HepG2 (cell line): Measurements from ENCODE around the gene EMC10. TPM values are rescaled to one million over a fixed set of nuclear protein-coding genes. Genes with fewer than 3 reads are reported as not detected.

Source experiments
- ATM ChIP-seq: fragments of 450-650 bp; IDR thresholded peaks from 2 replicates; pipeline ENCODE4 v1.7.1; 2017; ENCODE audit warnings: mild to moderate bottlenecking, borderline replicate concordance
- CC2D1A ChIP-seq: sonication (generic); formaldehyde crosslinking; IDR thresholded peaks from 2 replicates; pipeline ENCODE4 v1.8.1; 2023; ENCODE audit warnings: mild to moderate bottlenecking, missing genetic modification reagents
- CEBPB ChIP-seq: IDR thresholded peaks from 2 replicates; pipeline ENCODE4 v1.6.1; 2011; ENCODE audit warnings: low read depth, low read length, improper control_type of control experiment, borderline replicate concordance
- CENPBD1 ChIP-seq: sonication (generic); formaldehyde crosslinking; IDR thresholded peaks from 2 replicates; pipeline ENCODE4 v1.8.0; 2022; ENCODE audit warnings: missing genetic modification reagents, low read depth, mild to moderate bottlenecking, borderline replicate concordance
- EP300 ChIP-seq, 3 experiments: sonication (generic) in 1 of 3; formaldehyde crosslinking in 1 of 3; IDR thresholded peaks; 2 replicates each; pipeline versions ENCODE4 v1.5.1 to v1.6.1; 2011 to 2020; ENCODE audit warnings: low read depth in 2 of 3, low read length in 2 of 3, borderline replicate concordance in 1 of 3, improper control_type of control experiment in 1 of 3, mild to moderate bottlenecking in 1 of 3, missing genetic modification reagents in 1 of 3, moderate library complexity in 1 of 3
- NRL ChIP-seq: sonication (generic); formaldehyde crosslinking; IDR thresholded peaks from 2 replicates; pipeline ENCODE4 v1.5.0; 2020; ENCODE audit warnings: missing genetic modification reagents, mild to moderate bottlenecking, moderate library complexity, borderline replicate concordance
- POLR2A ChIP-seq, 2 experiments: IDR thresholded peaks; 2 replicates each; pipeline ENCODE4 v1.6.1; 2011; ENCODE audit warnings: low read depth in 2 of 2, low read length in 2 of 2, mild to moderate bottlenecking in 1 of 2, moderate library complexity in 1 of 2; ENCODE audit not compliant: insufficient read depth in 1 of 2
- SMYD3 ChIP-seq: sonication (generic); formaldehyde crosslinking; IDR thresholded peaks from 2 replicates; pipeline ENCODE4 v1.8.1; 2023; ENCODE audit warnings: mild to moderate bottlenecking, missing genetic modification reagents
- STAT6 ChIP-seq: sonication (generic); formaldehyde crosslinking; IDR thresholded peaks from 2 replicates; pipeline ENCODE4 v1.4.0; 2020; ENCODE audit warnings: missing genetic modification reagents, mild to moderate bottlenecking, borderline replicate concordance
- TIGD3 ChIP-seq: sonication (generic); formaldehyde crosslinking; IDR thresholded peaks from 2 replicates; pipeline ENCODE4 v1.5.1; 2020; ENCODE audit warnings: mild to moderate bottlenecking, missing genetic modification reagents, borderline replicate concordance
- ZNF280B ChIP-seq: sonication (generic); formaldehyde crosslinking; IDR thresholded peaks from 2 replicates; pipeline ENCODE4 v1.5.0; 2020; ENCODE audit warnings: missing genetic modification reagents, mild to moderate bottlenecking, borderline replicate concordance
- ZNF496 ChIP-seq: sonication (generic); formaldehyde crosslinking; IDR thresholded peaks from 2 replicates; pipeline ENCODE4 v1.8.1; 2023; ENCODE audit warnings: mild to moderate bottlenecking, moderate library complexity, missing genetic modification reagents; ENCODE audit not compliant: insufficient replicate concordance
- ZNF687 ChIP-seq: sonication (generic); formaldehyde crosslinking; IDR thresholded peaks from 2 replicates; pipeline ENCODE4 v1.5.1; 2020; ENCODE audit warnings: mild to moderate bottlenecking, missing genetic modification reagents, moderate library complexity
- polyA plus RNA-seq, 8 experiments: library from polyadenylated mRNA; depleted of rRNA in 3 of 8; stranded (reverse) in 7 of 8; unstranded in 1 of 8; fragments of >200 nt; fragmentation: Illumina TruSeq in 4 of 8; extraction: Trizol in 4 of 8; gene quantifications; 2 replicates each; pipeline versions ENCODE4 v1.2.1 to v1.2.3, GENCODE V29; 2011 to 2016; ENCODE audit warnings: low read depth in 4 of 8, missing spikeins in 1 of 8, mixed read lengths in 1 of 8; ENCODE audit not compliant: insufficient read depth in 1 of 8
- total RNA-seq, 5 experiments: library from RNA; depleted of rRNA; stranded (reverse); fragments of >200 nt; fragmentation: Illumina TruSeq; extraction: Trizol; gene quantifications; 2 replicates each; pipeline ENCODE4 v1.2.3, GENCODE V29; 2016; ENCODE audit warnings: low read depth in 1 of 5
- TF ChIP-seq, protein P1 (sequence below): sonication (generic); formaldehyde crosslinking; IDR thresholded peaks from 2 replicates; pipeline ENCODE4 v1.5.0; 2020; ENCODE audit warnings: mild to moderate bottlenecking, missing genetic modification reagents

Gene EMC10
- total and polyA plus RNA-seq, 2 of the 13 experiments (the other 11 are each of a cell fraction or from before 2014, with no cell fraction given): not detected

DNA sequence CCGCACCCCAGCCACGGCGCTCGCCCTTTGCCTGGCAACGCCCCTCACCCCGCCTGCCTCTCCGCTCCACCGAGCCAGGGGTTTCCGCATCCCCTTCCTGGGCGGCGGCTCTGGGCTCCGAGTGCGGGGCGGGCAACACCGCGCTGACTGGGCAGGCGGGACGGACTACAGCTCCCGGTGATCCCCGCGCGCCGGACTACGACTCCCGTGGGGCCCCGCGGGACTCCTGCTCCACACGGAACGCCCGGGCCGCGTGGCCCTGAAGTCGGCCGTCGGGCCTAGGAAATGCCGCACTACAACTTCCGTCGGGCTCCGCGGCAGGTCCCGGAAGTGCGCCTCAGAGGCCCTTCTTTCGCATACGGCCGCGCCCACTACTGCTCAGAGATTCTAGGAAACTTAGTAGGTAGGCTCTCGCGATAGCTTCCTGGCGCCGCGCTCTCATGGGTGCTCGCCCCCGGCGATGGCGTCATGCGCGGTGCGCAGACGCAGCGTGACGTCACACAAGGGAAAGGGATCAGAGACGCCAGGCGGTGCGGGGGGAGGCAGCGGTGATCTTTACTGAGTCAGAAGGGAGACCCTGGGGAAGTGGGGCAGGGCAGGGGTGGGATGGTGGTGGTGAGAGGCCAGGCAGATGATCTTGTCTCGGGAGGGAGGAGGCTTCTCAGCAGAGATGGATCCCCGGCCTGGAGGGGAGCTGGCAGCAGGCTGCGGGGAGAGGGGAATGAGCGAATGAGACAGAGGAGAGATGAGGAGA lies 34.9 kb downstream of the EMC10 start, which contains the start of gene JOSD2 (continued):
- TF ChIP-seq EP300 (IDR thresholded peaks at IDR 0.05; ENCODE audit: low read depth in 2 of 2, low read length in 2 of 2) (no peak), EP300 (CRISPR knock-in tag; IDR thresholded peaks at IDR 0.05; ENCODE audit: borderline replicate concordance) (no peak), POLR2A (IDR thresholded peaks at IDR 0.05; ENCODE audit: insufficient read depth in 1 of 2, low read depth in 2 of 2, low read length in 2 of 2) (peak in 1 of 2 experiments; percentile 48; a peak in 1 of 4 replicates), ZNF280B (no peak), NRL (peak; percentile 16; the same call in 1 of the 2 replicates), ZNF687 (CRISPR knock-in tag) (peak; percentile 79), TIGD3 (no peak), CENPBD1 (CRISPR knock-in tag) (no peak), SMYD3 (no peak), STAT6 (no peak), ZNF496 (CRISPR knock-in tag) (no peak), CC2D1A (CRISPR knock-in tag) (no peak), ATM (no peak), CEBPB (no peak)
- TF ChIP-seq, protein P1, sequence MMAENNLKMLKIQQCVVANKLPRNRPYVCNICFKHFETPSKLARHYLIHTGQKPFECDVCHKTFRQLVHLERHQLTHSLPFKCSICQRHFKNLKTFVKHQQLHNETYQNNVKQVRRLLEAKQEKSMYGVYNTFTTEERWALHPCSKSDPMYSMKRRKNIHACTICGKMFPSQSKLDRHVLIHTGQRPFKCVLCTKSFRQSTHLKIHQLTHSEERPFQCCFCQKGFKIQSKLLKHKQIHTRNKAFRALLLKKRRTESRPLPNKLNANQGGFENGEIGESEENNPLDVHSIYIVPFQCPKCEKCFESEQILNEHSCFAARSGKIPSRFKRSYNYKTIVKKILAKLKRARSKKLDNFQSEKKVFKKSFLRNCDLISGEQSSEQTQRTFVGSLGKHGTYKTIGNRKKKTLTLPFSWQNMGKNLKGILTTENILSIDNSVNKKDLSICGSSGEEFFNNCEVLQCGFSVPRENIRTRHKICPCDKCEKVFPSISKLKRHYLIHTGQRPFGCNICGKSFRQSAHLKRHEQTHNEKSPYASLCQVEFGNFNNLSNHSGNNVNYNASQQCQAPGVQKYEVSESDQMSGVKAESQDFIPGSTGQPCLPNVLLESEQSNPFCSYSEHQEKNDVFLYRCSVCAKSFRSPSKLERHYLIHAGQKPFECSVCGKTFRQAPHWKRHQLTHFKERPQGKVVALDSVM (CRISPR knock-in tag): no peak
